Stimulated activated naive CD8-positive, alpha-beta T cell treated with anti-CD3 and anti-CD28 coated beads, Interleukin-15, amount 100 ng/mL, for 72 hours (primary cell): Measurements from ENCODE around the gene CD84.
"Not testable (repeated sequence)": the region's sequence is repeated elsewhere in the genome, so short reads cannot be mapped to it uniquely, and the experiment has no call there.

Experiments used
- ATAC-seq: fragments of 150-1000 bp; cut with Tn5 transposase; 2 replicates; pipeline ENCODE4 v1.10.0; 2021; ENCODE audit warnings: mild to moderate bottlenecking, moderate library complexity
- DNase-seq, 2 donors: peaks; one replicate each; pipeline ENCODE4 v3.0.0; 2021 to 2022
- H3K27ac Mint-ChIP-seq, 2 donors: one replicate each; pipeline ENCODE4 v1.8.0; 2022; ENCODE audit warnings: mild to moderate bottlenecking in 2 of 2, mixed read lengths in 2 of 2, moderate library complexity in 2 of 2
- H3K27me3 Mint-ChIP-seq: one replicate; pipeline ENCODE4 v1.8.0; 2022; ENCODE audit warnings: mixed read lengths
- H3K4me1 Mint-ChIP-seq: one replicate; pipeline ENCODE4 v1.8.0; 2022; ENCODE audit warnings: mild to moderate bottlenecking, mixed read lengths
- H3K4me3 Mint-ChIP-seq, 2 donors: one replicate each; pipeline ENCODE4 v1.8.0; 2022; ENCODE audit warnings: mild to moderate bottlenecking in 2 of 2, mixed read lengths in 2 of 2, moderate library complexity in 1 of 2
- H3K9me3 Mint-ChIP-seq, 2 donors: one replicate each; pipeline ENCODE4 v1.8.0; 2022; ENCODE audit warnings: mixed read lengths in 2 of 2

The CD84 gene

DNA sequence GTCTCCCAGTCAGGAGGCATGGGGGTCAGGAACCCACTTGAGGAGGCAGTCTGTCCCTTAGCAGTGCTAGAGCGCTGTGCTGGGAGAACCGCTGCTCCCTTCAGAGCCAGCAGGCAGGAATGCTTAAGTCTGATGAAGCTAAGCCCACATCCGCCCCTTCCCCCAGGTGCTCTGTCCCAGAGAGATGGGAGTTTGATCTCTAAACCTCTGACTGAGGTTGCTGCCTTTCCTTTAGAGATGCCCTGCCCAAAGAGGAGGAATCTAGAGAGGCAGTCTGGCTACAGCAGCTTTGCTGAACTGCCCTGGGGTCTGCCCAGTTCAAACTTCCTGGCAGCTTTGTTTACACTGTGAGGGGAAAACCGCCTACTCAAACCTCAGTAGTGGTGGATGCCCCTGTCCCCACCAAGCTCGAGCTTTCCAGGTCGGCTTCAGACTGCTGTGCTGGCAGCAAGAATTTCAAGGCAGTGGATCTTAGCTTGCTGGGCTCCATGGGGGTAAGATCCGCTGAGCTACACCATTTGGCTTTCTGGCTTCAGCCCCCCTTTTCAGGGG lies 49.8 kb downstream of the CD84 start:
- H3K27me3 Mint-ChIP-seq, DNase-seq: not testable (repeated sequence)
- peak; percentile 45 for ATAC-seq
- Mint-ChIP-seq H3K4me1 (peaks cover 42% of the 10 kb centered on the region), H3K27ac (peak overlapping the region; percentile 34 to 36), H3K9me3 (peaks cover 36 to 46% of the 10 kb centered on the region in 2 donors), H3K4me3 (peak overlapping the region; percentile 35 to 58)

DNA sequence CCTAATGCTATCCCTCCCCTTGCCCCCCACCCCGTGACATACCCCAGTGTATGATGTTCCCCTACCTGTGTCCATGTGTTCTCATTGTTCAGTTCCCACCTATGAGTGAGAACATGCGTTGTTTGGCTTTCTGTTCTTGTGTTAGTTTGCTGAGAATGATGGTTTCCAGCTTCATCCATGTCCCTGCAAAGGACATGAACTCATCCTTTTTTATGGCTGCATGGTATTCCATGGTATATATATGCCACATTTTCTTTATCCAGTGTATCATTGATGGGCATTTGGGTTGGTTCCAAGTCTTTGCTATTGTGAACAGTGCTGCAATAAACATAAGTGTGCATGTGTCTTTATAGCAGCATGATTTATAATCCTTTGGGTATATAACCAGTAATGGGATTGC lies 55.5 kb downstream of the CD84 start:
- H3K27ac Mint-ChIP-seq, DNase-seq, H3K4me3 Mint-ChIP-seq, H3K27me3 Mint-ChIP-seq, ATAC-seq: not testable (repeated sequence)
- Mint-ChIP-seq H3K9me3 (peaks cover 32 to 45% of the 10 kb centered on the region in 2 donors), H3K4me1 (peaks cover 51% of the 10 kb centered on the region)

DNA sequence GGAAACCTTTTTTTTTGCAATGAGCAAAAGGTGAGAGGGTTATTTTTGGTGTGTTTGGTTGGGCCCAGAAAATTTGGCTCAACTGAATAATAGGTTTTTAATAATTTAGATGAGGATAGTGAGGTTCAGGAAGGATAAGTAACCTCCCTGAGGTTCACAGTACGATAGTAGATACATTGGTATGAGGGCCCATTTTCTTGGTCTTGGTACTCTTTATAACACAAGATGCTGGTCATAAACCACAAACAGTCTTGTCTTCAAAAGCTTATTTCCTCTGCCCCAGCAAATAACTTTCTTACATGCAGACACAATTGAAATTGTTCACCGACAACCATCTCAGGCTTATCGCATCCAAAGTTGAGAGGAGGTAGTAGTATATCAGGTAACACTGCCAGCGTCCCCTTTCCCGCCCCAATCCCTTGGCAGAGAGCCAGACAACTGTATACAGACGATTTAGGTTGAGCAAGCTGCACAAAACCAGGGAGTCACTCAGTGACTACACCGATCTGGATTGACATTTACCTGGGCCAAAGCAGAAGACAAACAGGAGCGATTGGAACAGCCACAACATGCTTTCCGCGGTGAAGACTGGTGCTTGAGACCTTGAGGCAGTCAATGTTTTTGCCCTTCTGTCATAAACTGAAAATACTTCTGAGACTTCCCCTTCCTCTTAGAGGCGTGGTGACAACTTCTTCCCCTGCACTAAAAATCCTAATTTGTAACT lies 56.5 kb downstream of the CD84 start, which contains the start of gene SLAMF6:
TSS of gene SLAMF6 (minus strand) at position 634 of the 724 bp plus-strand sequence. CDS start at position 571, 63 bp downstream.
- peaks cover 53% of the 10 kb centered on the region for H3K4me1 Mint-ChIP-seq
- DNase-seq = peak; percentile 60 to 67
- H3K27ac Mint-ChIP-seq = peak within 1 kb of the TSS; percentile 91 to 96
- peak within 1 kb of the TSS; percentile 84 to 95 for H3K4me3 Mint-ChIP-seq
- peaks cover 27 to 35% of the 10 kb centered on the region in 2 donors for H3K9me3 Mint-ChIP-seq
- no peaks in the 10 kb centered on the region for H3K27me3 Mint-ChIP-seq
- ATAC-seq = peak; percentile 67

DNA sequence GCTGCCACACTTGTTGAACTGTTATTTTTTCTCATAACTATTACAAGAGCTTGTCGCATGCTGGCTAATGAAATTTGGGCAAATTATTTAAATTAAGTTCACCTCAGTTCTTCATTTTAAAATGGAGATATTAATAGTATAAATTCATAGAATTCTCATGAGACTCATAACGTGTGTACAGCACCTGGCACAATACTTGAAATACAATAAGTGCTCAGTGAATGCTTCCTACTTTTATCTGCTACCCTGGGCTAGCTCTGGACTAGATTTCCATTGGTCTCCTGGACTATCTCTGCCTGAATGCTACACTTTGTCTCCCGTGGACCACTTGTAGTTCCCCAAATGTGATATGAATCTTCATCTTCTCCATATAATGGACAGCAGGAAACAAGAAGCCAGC lies 57.2 kb downstream of the CD84 start:
- H3K27me3 Mint-ChIP-seq = no peaks in the 10 kb centered on the region
- ATAC-seq (no peak), DNase-seq (peak in 1 of 2 donors; percentile 18)
- H3K4me3 Mint-ChIP-seq = peak overlapping the region; percentile 84 to 95
- peaks cover 20 to 29% of the 10 kb centered on the region in 2 donors for H3K9me3 Mint-ChIP-seq
- peak overlapping the region; percentile 91 to 96 for H3K27ac Mint-ChIP-seq
- peaks cover 49% of the 10 kb centered on the region for H3K4me1 Mint-ChIP-seq

DNA sequence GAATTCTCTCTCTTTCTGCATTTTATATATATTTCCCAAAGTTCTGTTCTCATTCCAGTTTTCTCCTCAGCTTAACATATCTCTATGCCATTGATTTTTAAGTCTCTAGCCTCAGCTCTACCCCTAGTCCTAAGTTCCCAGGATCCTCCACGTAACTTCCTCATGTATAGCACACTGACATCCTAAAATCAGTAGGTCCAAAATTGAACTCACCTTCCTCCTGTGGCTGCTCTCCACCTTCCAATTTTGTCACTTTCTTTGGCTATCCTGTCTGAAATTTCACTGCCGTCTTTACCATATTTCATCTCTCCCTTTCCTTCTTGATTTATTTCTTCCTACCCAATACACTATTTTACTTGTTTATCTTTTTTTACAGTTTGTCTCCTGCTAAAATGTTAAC lies 57.7 kb downstream of the CD84 start:
- Mint-ChIP-seq H3K27me3 (no peaks in the 10 kb centered on the region), H3K9me3 (peaks cover 15 to 23% of the 10 kb centered on the region in 2 donors), H3K4me3 (peak overlapping the region; percentile 84 to 95), H3K4me1 (peaks cover 49% of the 10 kb centered on the region), H3K27ac (peak overlapping the region in 1 of 2 donors; percentile 96)
- DNase-seq (no peak), ATAC-seq (no peak)

DNA sequence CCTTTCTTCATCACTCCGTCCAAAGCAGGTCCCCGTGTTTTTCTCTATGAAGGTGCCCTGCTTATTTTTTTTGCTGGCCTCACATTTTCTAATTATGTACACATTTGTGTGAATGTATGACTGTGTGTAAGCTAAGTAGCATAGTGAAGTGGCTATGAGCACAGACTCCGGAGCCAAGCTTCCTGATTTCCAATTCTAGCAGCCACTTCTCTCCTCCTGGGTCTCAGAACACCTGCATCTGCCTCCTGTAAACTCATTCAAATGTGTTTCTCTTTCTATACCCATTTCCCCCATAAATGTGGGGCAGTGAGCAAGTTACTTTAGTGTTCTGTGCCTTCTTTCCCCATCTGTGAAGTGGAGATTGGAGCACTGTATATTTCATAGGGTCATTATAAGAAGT lies 58.3 kb downstream of the CD84 start:
- DNase-seq (no peak), ATAC-seq (no peak)
- Mint-ChIP-seq H3K27me3 (no peaks in the 10 kb centered on the region), H3K9me3 (peaks cover 13 to 20% of the 10 kb centered on the region in 2 donors), H3K4me3 (peak overlapping the region; percentile 84 to 95), H3K4me1 (peaks cover 55% of the 10 kb centered on the region), H3K27ac (peak overlapping the region; percentile 94 to 96)

DNA sequence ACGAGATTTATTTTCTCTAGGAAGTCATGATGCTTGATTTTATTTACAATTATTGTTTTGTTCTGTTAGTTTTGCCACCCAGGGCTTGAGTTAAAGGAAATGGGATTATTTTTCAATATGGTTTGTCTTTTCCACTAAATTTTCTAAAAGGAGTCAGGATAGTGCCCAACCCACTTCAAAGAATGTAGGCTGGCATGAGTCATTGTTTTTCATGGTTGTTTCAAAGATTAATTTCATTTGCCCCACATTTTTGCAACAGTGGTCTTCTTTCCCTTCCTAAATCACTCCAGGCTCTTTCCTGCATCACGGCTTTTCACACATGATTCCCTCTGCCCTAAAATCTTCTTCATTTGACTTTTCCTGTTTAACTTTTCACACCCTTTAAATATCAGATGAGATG lies 58.7 kb downstream of the CD84 start:
- Mint-ChIP-seq H3K4me1 (peaks cover 59% of the 10 kb centered on the region), H3K27ac (peak overlapping the region; percentile 94 to 96), H3K4me3 (peak overlapping the region; percentile 84 to 95), H3K9me3 (peaks cover 12 to 19% of the 10 kb centered on the region in 2 donors), H3K27me3 (no peaks in the 10 kb centered on the region)
- no peak for DNase-seq
- ATAC-seq = no peak

DNA sequence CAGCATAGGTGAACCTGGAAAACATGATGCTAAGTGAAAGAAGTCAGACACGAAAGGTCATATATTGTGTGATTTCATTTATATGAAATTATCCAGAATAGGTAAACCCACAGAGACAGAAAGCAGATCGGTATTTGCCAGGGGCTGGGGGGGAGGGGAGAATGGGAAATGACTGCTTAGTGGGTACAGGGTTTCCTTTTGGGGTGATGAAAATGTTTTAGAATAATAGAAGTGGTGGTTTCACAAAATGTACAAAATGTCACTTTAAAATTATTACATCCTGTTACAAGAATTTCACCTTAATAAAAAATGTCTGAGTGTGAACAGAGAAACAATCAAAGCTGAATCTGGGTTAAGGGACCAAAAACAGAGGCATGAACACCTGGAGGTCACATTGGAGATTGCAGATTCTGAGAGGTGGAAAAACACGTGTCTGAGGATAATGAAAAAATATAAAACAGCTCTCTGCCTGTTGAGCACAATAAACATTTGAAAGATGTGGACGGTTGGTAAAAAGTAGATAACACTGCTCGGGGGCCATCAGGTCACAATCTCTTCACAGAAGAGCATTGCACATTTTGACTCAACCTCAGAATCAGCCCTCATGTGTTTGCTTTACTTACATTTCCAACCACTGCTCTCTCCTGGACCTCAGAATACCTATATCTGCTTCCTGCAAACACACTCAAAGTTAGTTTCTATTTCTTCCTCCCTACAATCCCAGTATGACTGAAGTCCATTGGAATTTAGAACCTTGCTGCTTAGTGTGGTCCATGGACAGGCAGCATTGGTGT lies 59.5 kb downstream of the CD84 start:
- ATAC-seq (peak; percentile 81), DNase-seq (peak; percentile 47 to 62)
- Mint-ChIP-seq H3K27me3 (no peaks in the 10 kb centered on the region), H3K4me1 (peaks cover 66% of the 10 kb centered on the region), H3K27ac (peak overlapping the region; percentile 94 to 96), H3K9me3 (peaks cover 8 to 15% of the 10 kb centered on the region in 2 donors), H3K4me3 (peak overlapping the region; percentile 84 to 95)

DNA sequence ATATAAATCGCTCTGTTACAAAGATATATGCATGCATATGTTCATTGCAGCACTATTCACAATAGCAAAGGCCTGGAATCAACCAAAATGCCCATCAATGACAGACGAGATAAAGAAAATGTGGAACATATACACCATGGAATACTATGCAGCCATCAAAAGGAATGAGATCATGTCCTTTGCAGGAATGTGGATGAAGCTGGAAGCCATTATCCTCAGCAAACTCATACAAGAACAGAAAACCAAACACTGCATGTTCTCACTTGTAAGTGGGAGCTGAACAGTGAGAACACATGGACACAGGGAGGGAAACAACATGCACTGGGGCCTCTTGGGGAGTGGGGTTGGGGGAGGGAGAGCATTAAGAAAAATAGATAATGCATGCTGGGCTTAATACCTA lies 61.8 kb downstream of the CD84 start:
- H3K27me3 Mint-ChIP-seq, ATAC-seq, DNase-seq, H3K27ac Mint-ChIP-seq: not testable (repeated sequence)
- Mint-ChIP-seq H3K4me3 (peak overlapping the region in 1 of 2 donors; percentile 95), H3K9me3 (peaks cover 23 to 25% of the 10 kb centered on the region in 2 donors), H3K4me1 (peaks cover 82% of the 10 kb centered on the region)

DNA sequence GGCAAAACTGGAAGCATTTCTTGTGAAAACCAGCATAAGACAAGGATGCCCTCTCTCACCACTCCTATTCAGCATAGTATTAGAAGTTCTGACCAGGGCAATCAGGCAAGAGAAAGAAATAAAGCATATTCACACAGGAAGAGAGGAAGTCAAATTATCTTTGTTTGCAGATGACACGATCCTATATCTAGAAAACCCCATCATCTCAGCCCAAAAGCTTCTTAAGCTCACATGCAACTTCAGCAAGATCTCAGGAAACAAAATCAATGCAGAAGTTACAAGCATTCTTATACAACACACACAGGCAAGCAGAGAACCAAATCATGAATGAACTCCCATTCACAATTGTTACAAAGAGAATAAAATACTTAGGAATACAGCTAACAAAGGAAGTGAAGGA lies 63.4 kb downstream of the CD84 start:
- H3K27me3 Mint-ChIP-seq, DNase-seq, ATAC-seq: not testable (repeated sequence)
- Mint-ChIP-seq H3K4me1 (peaks cover 85% of the 10 kb centered on the region), H3K9me3 (peaks cover 25 to 28% of the 10 kb centered on the region in 2 donors), H3K4me3 (peak overlapping the region; percentile 49 to 95), H3K27ac (peak overlapping the region in 1 of 2 donors; percentile 66)

DNA sequence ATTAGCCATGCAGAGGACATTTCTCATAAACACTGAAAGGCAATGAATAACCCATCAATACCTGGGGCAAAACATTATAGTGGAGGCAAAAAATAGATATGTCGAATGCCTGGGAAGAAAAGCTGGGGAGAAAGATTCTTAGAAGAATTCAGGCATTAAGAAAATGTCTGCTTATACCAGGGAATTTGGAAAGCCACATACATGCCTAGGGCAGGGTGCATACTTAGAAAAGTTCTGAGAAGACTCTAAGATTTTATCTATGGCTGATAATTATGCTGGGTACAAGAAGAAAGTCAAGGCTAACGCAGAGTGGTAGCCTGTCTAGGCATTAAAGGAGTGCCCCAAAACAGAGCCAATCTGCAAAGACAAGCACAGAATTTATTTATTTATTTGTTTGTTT lies 74.6 kb downstream of the CD84 start:
- ATAC-seq (no peak), DNase-seq (no peak)
- no peak overlapping the region for H3K4me3 Mint-ChIP-seq
- no peak overlapping the region for H3K27ac Mint-ChIP-seq
- H3K9me3 Mint-ChIP-seq = peaks cover 54 to 55% of the 10 kb centered on the region in 2 donors
- H3K4me1 Mint-ChIP-seq = peaks cover 60% of the 10 kb centered on the region
- no peaks in the 10 kb centered on the region for H3K27me3 Mint-ChIP-seq

DNA sequence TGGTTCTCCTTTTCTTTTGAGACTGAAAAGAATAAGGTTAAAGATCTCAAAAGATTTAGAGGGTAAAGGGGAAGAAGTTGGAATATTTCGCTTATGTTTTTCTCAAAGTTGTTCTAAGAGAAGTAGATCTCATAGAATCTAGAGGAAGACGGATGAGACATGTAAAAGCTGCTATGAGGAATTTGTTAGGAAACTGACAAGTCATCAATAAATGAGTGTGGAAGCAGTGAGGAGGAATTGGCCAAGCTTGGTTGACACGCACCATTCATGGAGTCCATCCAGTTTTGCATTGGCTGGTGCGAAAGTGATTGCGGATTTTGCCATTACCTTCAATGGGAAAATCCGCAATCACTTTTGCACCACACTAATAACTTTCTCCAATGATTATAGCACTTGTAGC lies 76.2 kb downstream of the CD84 start:
- Mint-ChIP-seq H3K4me3 (no peak overlapping the region), H3K9me3 (peaks cover 64 to 66% of the 10 kb centered on the region in 2 donors), H3K27ac (peak overlapping the region in 1 of 2 donors; percentile 46), H3K27me3 (no peaks in the 10 kb centered on the region), H3K4me1 (peaks cover 65% of the 10 kb centered on the region)
- DNase-seq (no peak), ATAC-seq (no peak)

DNA sequence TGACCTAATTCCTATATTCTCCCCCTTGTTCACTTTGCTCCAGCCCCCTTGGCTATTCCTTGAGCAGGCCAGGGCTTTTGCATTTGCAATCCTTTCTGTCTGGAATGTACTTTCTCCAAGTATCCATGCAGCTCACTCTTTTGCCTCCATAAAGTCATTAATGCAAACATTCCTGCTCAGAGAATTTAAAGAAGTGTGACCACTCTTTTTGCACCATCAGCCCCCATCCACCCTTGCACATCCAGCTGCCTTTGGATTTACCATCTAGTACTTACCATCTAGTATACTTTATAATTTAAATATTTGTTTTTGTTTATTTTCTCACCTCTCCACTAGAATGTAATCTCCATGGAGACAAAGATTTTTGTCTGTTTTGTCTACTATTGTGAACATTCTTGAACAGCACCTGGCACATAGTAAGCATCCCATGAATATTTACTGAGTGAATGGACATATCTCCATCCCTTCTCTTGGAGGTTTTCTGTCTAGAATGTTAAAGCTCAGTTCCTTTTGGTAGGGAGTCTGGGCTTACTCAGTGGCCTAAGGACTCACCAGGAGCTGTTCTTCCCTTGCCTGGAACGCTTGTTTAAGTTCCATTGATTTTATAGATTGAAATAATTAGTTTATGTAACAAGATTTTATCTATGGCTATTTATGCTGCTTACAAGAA lies 78.8 kb downstream of the CD84 start:
- H3K9me3 Mint-ChIP-seq = peaks cover 40 to 41% of the 10 kb centered on the region in 2 donors
- H3K4me1 Mint-ChIP-seq = peaks cover 66% of the 10 kb centered on the region
- H3K27me3 Mint-ChIP-seq = no peaks in the 10 kb centered on the region

DNA sequence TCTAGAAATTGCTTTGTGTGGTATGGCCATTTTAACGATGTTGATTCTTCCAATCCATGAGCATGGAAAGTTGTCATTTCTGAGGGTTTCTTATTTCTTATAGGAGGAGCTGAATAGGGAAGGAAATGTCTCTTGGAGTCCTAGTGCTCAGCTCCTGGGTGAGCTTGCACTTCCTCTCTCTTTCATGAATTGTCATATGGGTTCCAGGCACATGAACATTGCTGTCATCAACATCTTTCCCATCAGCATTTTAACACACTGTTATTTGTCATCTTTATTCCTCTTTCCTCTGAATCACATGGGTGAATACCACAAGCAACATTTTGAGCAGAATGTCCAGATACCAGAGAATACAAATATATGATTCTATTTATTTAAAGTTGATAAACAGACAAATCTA lies 79.7 kb downstream of the CD84 start:
- Mint-ChIP-seq H3K4me1 (peaks cover 65% of the 10 kb centered on the region), H3K9me3 (peaks cover 39 to 42% of the 10 kb centered on the region in 2 donors), H3K27ac (no peak overlapping the region), H3K4me3 (no peak overlapping the region), H3K27me3 (no peaks in the 10 kb centered on the region)
- DNase-seq (no peak), ATAC-seq (no peak)

More for the DNA sequence above, 78.8 kb downstream of the CD84 start:
- ATAC-seq (no peak), DNase-seq (no peak)
- H3K4me3 Mint-ChIP-seq = no peak overlapping the region
- H3K27ac Mint-ChIP-seq = no peak overlapping the region
